Large intestine (tissue), 3 donors: ENCODE measurements around the gene ROR1. TPM values are rescaled to one million over a fixed set of nuclear protein-coding genes. Genes with fewer than 3 reads are reported as not detected.

Source experiments
- DNase-seq, 2 donors: peaks; one replicate each; pipeline versions ENCODE4 v3.0.0 to v3.0.0-alpha.2; 2013
- H3K27ac ChIP-seq: one replicate; pipeline ENCODE4 v1.5.1; 2013; ENCODE audit warnings: low read length
- H3K27me3 ChIP-seq: 2 replicates; pipeline ENCODE4 v1.6.1; 2013; ENCODE audit warnings: low read length; ENCODE audit not compliant: control insufficient read depth, insufficient read depth
- H3K36me3 ChIP-seq: 2 replicates; pipeline ENCODE4 v1.6.1; 2013; ENCODE audit warnings: low read length; ENCODE audit not compliant: control insufficient read depth, insufficient read depth
- H3K4me1 ChIP-seq: one replicate; pipeline ENCODE4 v1.6.1; 2013; ENCODE audit warnings: low read length; ENCODE audit not compliant: control insufficient read depth, insufficient read depth
- H3K4me3 ChIP-seq: one replicate; pipeline ENCODE4 v1.5.1; 2013; ENCODE audit warnings: low read length
- H3K9me3 ChIP-seq: one replicate; pipeline ENCODE4 v1.6.1; 2013; ENCODE audit warnings: mild to moderate bottlenecking, low read depth, low read length, moderate library complexity; ENCODE audit not compliant: control insufficient read depth
- whole genome bisulfite sequencing: methylation state at CpG from one replicate; pipeline ENCODE4 v1.1.5; 2013; ENCODE audit warnings: low lambda C conversion rate; ENCODE audit not compliant: insufficient coverage; 5-methylcytosine and 5-hydroxymethylcytosine counted together
- polyA plus RNA-seq: library from polyadenylated mRNA; unstranded; fragments of 120-200 nt; gene quantifications from one replicate; pipeline ENCODE4 v1.2.1, GENCODE V29; 2013

The ROR1 gene
- polyA plus RNA-seq, 1 donor = 14.4 TPM

- H3K4me3 ChIP-seq = no peak overlapping the region
- WGBS = no CpG with 5 or more reads among the region's 7 CpGs
- no peaks in the 10 kb centered on the region for H3K27me3 ChIP-seq
- no peaks in the 10 kb centered on the region for H3K36me3 ChIP-seq
- H3K27ac ChIP-seq = no peak overlapping the region
- H3K4me1 ChIP-seq = no peaks in the 10 kb centered on the region
- DNase-seq = no peak
- no peaks in the 10 kb centered on the region for H3K9me3 ChIP-seq
Measured at GRCh38 chr1:63928186-63929105, 154.6 kb downstream of the ROR1 start.

GRCh38 chr1:63929106-63929478 is 155.3 kb downstream of the ROR1 start:
- Histone ChIP-seq H3K27ac (no peak overlapping the region), H3K9me3 (no peaks in the 10 kb centered on the region), H3K4me3 (no peak overlapping the region), H3K36me3 (no peaks in the 10 kb centered on the region), H3K27me3 (no peaks in the 10 kb centered on the region), H3K4me1 (no peaks in the 10 kb centered on the region)
- no peak for DNase-seq
- WGBS = 70% methylated on average over 1 of the region's 3 CpGs

- no peaks in the 10 kb centered on the region for H3K36me3 ChIP-seq
- DNase-seq = no peak
- H3K27me3 ChIP-seq = no peaks in the 10 kb centered on the region
- WGBS = no CpG with 5 or more reads among the region's 2 CpGs
- H3K4me3 ChIP-seq = no peak overlapping the region
- no peaks in the 10 kb centered on the region for H3K9me3 ChIP-seq
- H3K4me1 ChIP-seq = peaks cover 10% of the 10 kb centered on the region
- H3K27ac ChIP-seq = no peak overlapping the region
Measured at GRCh38 chr1:63931468-63931867, 157.7 kb downstream of the ROR1 start.

- Histone ChIP-seq H3K4me1 (peaks cover 10% of the 10 kb centered on the region), H3K9me3 (no peaks in the 10 kb centered on the region), H3K36me3 (no peaks in the 10 kb centered on the region), H3K27me3 (no peaks in the 10 kb centered on the region), H3K27ac (no peak overlapping the region), H3K4me3 (no peak overlapping the region)
- DNase-seq = no peak
- no CpG with 5 or more reads among the region's 1 CpG for WGBS
Measured at GRCh38 chr1:63934697-63935096, 160.9 kb downstream of the ROR1 start.

GRCh38 chr1:63935143-63935542 is 161.3 kb downstream of the ROR1 start:
- WGBS = 67% methylated on average over 1 of the region's 1 CpG

GRCh38 chr1:63935553-63935952 is 161.7 kb downstream of the ROR1 start:
- H3K27me3 ChIP-seq = no peaks in the 10 kb centered on the region
- peak overlapping the region; percentile 54 for H3K27ac ChIP-seq
- peak; percentile 35 to 70 for DNase-seq
- H3K36me3 ChIP-seq = no peaks in the 10 kb centered on the region
- H3K4me3 ChIP-seq = no peak overlapping the region
- peaks cover 10% of the 10 kb centered on the region for H3K4me1 ChIP-seq
- no CpG with 5 or more reads among the region's 1 CpG for WGBS
- H3K9me3 ChIP-seq = no peaks in the 10 kb centered on the region

More at GRCh38 chr1:63935143-63935542, 161.3 kb downstream of the ROR1 start:
- peak in 1 of 2 donors; percentile 21 for DNase-seq
- peaks cover 10% of the 10 kb centered on the region for H3K4me1 ChIP-seq
- peak overlapping the region; percentile 54 for H3K27ac ChIP-seq
- H3K4me3 ChIP-seq = no peak overlapping the region
- H3K9me3 ChIP-seq = no peaks in the 10 kb centered on the region
- no peaks in the 10 kb centered on the region for H3K36me3 ChIP-seq
- H3K27me3 ChIP-seq = no peaks in the 10 kb centered on the region

- Histone ChIP-seq H3K27me3 (no peaks in the 10 kb centered on the region), H3K36me3 (no peaks in the 10 kb centered on the region), H3K4me1 (peaks cover 10% of the 10 kb centered on the region), H3K4me3 (no peak overlapping the region), H3K9me3 (no peaks in the 10 kb centered on the region), H3K27ac (peak overlapping the region; percentile 17)
- WGBS = 100% methylated on average over 1 of the region's 1 CpG
- no peak for DNase-seq
Measured at GRCh38 chr1:63936276-63936675, 162.5 kb downstream of the ROR1 start.

GRCh38 chr1:63936801-63937200 is 163.0 kb downstream of the ROR1 start:
- Histone ChIP-seq H3K9me3 (no peaks in the 10 kb centered on the region), H3K27ac (no peak overlapping the region), H3K36me3 (no peaks in the 10 kb centered on the region), H3K27me3 (no peaks in the 10 kb centered on the region), H3K4me1 (peaks cover 10% of the 10 kb centered on the region), H3K4me3 (no peak overlapping the region)
- DNase-seq = no peak
- WGBS = no CpG with 5 or more reads among the region's 2 CpGs

GRCh38 chr1:63937461-63938022 is 163.7 kb downstream of the ROR1 start:
- Histone ChIP-seq H3K4me3 (no peak overlapping the region), H3K27ac (no peak overlapping the region), H3K4me1 (peaks cover 10% of the 10 kb centered on the region), H3K36me3 (no peaks in the 10 kb centered on the region), H3K9me3 (no peaks in the 10 kb centered on the region), H3K27me3 (no peaks in the 10 kb centered on the region)
- no CpG with 5 or more reads among the region's 3 CpGs for WGBS
- DNase-seq = no peak

- Histone ChIP-seq H3K9me3 (no peaks in the 10 kb centered on the region), H3K4me1 (peaks cover 6% of the 10 kb centered on the region), H3K4me3 (no peak overlapping the region), H3K27me3 (no peaks in the 10 kb centered on the region), H3K36me3 (no peaks in the 10 kb centered on the region), H3K27ac (no peak overlapping the region)
- WGBS = 95% methylated on average over 2 of the region's 2 CpGs
- DNase-seq = no peak
Measured at GRCh38 chr1:63940440-63940839, 166.6 kb downstream of the ROR1 start.
